Neural cell (in vitro differentiated cells): Measurements from ENCODE around the gene MED13L. TPM values are rescaled to one million over a fixed set of nuclear protein-coding genes. Genes with fewer than 3 reads are reported as not detected.

ENCODE experiments used
- H2AFZ ChIP-seq: fragments of 200-600, 300-800 bp; sonication (generic), shearing (Covaris generic); 2 replicates; pipeline ENCODE4 v1.6.0; 2014; ENCODE audit warnings: low read depth, mild to moderate bottlenecking, antibody characterized with exemption, low read length, moderate library complexity
- H3F3A ChIP-seq: fragments of 200-600 bp; shearing (Covaris generic); 2 replicates; pipeline ENCODE4 v1.6.1; 2016; ENCODE audit warnings: mild to moderate bottlenecking, moderate library complexity, mixed read lengths, antibody characterized with exemption, low read length; ENCODE audit not compliant: insufficient read depth, poor library complexity, severe bottlenecking
- H3K27ac ChIP-seq: fragments of 200-600, 300-800 bp; sonication (generic), shearing (Covaris generic); 2 replicates; pipeline ENCODE4 v1.5.1; 2014; ENCODE audit warnings: mild to moderate bottlenecking, low read length, moderate library complexity
- H3K27me3 ChIP-seq: fragments of 300-800, 200-600 bp; sonication (generic), shearing (Covaris generic); 2 replicates; pipeline ENCODE4 v1.6.0; 2014; ENCODE audit warnings: mild to moderate bottlenecking, low read depth, low read length, moderate library complexity; ENCODE audit not compliant: insufficient read depth
- H3K36me3 ChIP-seq: fragments of 300-800, 200-600 bp; sonication (generic), shearing (Covaris generic); 2 replicates; pipeline ENCODE4 v1.5.1; 2014; ENCODE audit warnings: mild to moderate bottlenecking, antibody characterized with exemption, low read length, moderate library complexity; ENCODE audit not compliant: insufficient read depth
- H3K4me2 ChIP-seq: fragments of 300-800, 200-600 bp; sonication (generic), shearing (Covaris generic); 2 replicates; pipeline ENCODE4 v1.6.0; 2014; ENCODE audit warnings: mild to moderate bottlenecking, low read length
- H3K4me3 ChIP-seq: fragments of 300-800, 200-600 bp; sonication (generic), shearing (Covaris generic); 2 replicates; pipeline ENCODE4 v1.5.1; 2014; ENCODE audit warnings: mild to moderate bottlenecking, low read length, moderate library complexity
- H3K79me2 ChIP-seq: fragments of 200-600 bp; shearing (Covaris generic); replicated peaks from 2 replicates; pipeline ENCODE4 v1.6.0; 2014; ENCODE audit warnings: mild to moderate bottlenecking, low read length, moderate library complexity; ENCODE audit not compliant: insufficient read depth
- H3K9ac ChIP-seq: fragments of 300-800, 200-600 bp; sonication (generic), shearing (Covaris generic); 2 replicates; pipeline ENCODE4 v1.6.1; 2016; ENCODE audit warnings: mild to moderate bottlenecking, low read length, mixed read lengths
- H3K9me2 ChIP-seq: fragments of 200-600 bp; shearing (Covaris generic); 2 replicates; pipeline ENCODE4 v1.6.1; 2016; ENCODE audit warnings: mild to moderate bottlenecking, low read length, mixed read lengths; ENCODE audit not compliant: insufficient read depth
- H3K9me3 ChIP-seq: fragments of 200-600, 300-800 bp; sonication (generic), shearing (Covaris generic); 2 replicates; pipeline ENCODE4 v1.6.1; 2016; ENCODE audit warnings: mild to moderate bottlenecking, mixed run types, low read length, moderate library complexity, mixed read lengths
- H4K20me1 ChIP-seq: fragments of 200-600 bp; shearing (Covaris generic); 2 replicates; pipeline ENCODE4 v1.6.1; 2016; ENCODE audit warnings: mild to moderate bottlenecking, mixed run types; ENCODE audit not compliant: insufficient read depth
- CTCF ChIP-seq: fragments of 450-650 bp; IDR thresholded peaks from 2 replicates; pipeline ENCODE4 v1.5.1; 2014; ENCODE audit warnings: antibody characterized with exemption, mild to moderate bottlenecking, moderate library complexity; ENCODE audit not compliant: poor library complexity, severe bottlenecking
- EP300 ChIP-seq: fragments of 450-650 bp; conservative IDR thresholded peaks from 2 replicates; pipeline ENCODE4 v1.6.1; 2014; ENCODE audit warnings: antibody characterized with exemption, mild to moderate bottlenecking, moderate library complexity; ENCODE audit not compliant: poor library complexity, severe bottlenecking
- EZH2 ChIP-seq: fragments of 200-600, 300-800 bp; shearing (Covaris generic), sonication (generic); IDR thresholded peaks from 2 replicates; pipeline ENCODE4 v1.6.1; 2014; ENCODE audit warnings: antibody characterized with exemption, low read length, borderline replicate concordance, mild to moderate bottlenecking; ENCODE audit not compliant: insufficient read depth, poor library complexity, severe bottlenecking
- MXI1 ChIP-seq: fragments of 450-650 bp; conservative IDR thresholded peaks from 2 replicates; pipeline ENCODE4 v1.6.1; 2014; ENCODE audit warnings: antibody characterized with exemption, mild to moderate bottlenecking; ENCODE audit not compliant: poor library complexity, severe bottlenecking
- POLR2AphosphoS5 ChIP-seq: IDR thresholded peaks from 2 replicates; pipeline ENCODE4 v1.6.1; 2012
- RAD21 ChIP-seq: fragments of 450-650 bp; conservative IDR thresholded peaks from 2 replicates; pipeline ENCODE4 v1.6.1; 2014; ENCODE audit warnings: antibody characterized with exemption, mild to moderate bottlenecking, moderate library complexity
- REST ChIP-seq: IDR thresholded peaks from 2 replicates; pipeline ENCODE4 v1.6.1; 2012; ENCODE audit warnings: borderline replicate concordance
- SMC3 ChIP-seq: fragments of 450-650 bp; conservative IDR thresholded peaks from 2 replicates; pipeline ENCODE4 v1.6.1; 2014; ENCODE audit warnings: antibody characterized with exemption, mild to moderate bottlenecking, moderate library complexity; ENCODE audit not compliant: poor library complexity
- TAF1 ChIP-seq: IDR thresholded peaks from 2 replicates; pipeline ENCODE4 v1.6.1; 2012; ENCODE audit warnings: low read depth
- polyA plus RNA-seq: library from polyadenylated mRNA; depleted of rRNA; stranded (reverse); fragments of >200 nt; gene quantifications from 2 replicates; pipeline ENCODE4 v1.2.3, GENCODE V29; 2014

Gene MED13L
- polyA plus RNA-seq, 1 donor from 2014 or later, result 38.9 TPM

- no peak overlapping the region for H3K27ac ChIP-seq
Measured at GRCh38 chr12:116135209-116135930, 142.1 kb downstream of the MED13L start.

GRCh38 chr12:116133636-116134214, 143.8 kb downstream of the MED13L start:
- Histone ChIP-seq H3K9ac (no peak overlapping the region), H3K79me2 (peaks cover 23% of the 10 kb centered on the region), H3K4me2 (no peak overlapping the region), H3F3A (no peaks in the 10 kb centered on the region), H2AFZ (no peak overlapping the region), H4K20me1 (no peaks in the 10 kb centered on the region), H3K27me3 (no peaks in the 10 kb centered on the region), H3K27ac (no peak overlapping the region), H3K36me3 (no peaks in the 10 kb centered on the region), H3K9me3 (no peaks in the 10 kb centered on the region), H3K9me2 (no peaks in the 10 kb centered on the region), H3K4me3 (no peak overlapping the region)
- TF ChIP-seq POLR2AphosphoS5 (no peak), TAF1 (no peak), CTCF (no peak), EZH2 (no peak), SMC3 (no peak)

More at GRCh38 chr12:116135209-116135930, 142.1 kb downstream of the MED13L start:
- Histone ChIP-seq H4K20me1 (no peaks in the 10 kb centered on the region), H3K4me3 (no peak overlapping the region), H3K9ac (no peak overlapping the region), H3K79me2 (peaks cover 22% of the 10 kb centered on the region), H2AFZ (no peak overlapping the region), H3K9me2 (no peaks in the 10 kb centered on the region), H3F3A (no peaks in the 10 kb centered on the region), H3K36me3 (no peaks in the 10 kb centered on the region), H3K4me2 (no peak overlapping the region), H3K9me3 (no peaks in the 10 kb centered on the region), H3K27me3 (no peaks in the 10 kb centered on the region)
- TF ChIP-seq CTCF (no peak), TAF1 (no peak), EP300 (no peak), POLR2AphosphoS5 (no peak), SMC3 (no peak), MXI1 (no peak), RAD21 (no peak), REST (no peak)
